Activated CD4-positive, alpha-beta T cell treated with anti-CD3 and anti-CD28 coated beads, Interleukin-2, amount 50 U/mL, for 48 hours (primary cell): ENCODE measurements around the gene TEX101.
"Not testable (repeated sequence)": the region's sequence is repeated elsewhere in the genome, so short reads cannot be mapped to it uniquely, and the experiment has no call there.

Experiments
- DNase-seq, 2 experiments: peaks; one replicate each; pipeline ENCODE4 v3.0.0-alpha.2; 2020

TEX101 gene

GRCh38 chr19:43422000-43422688, 7.5 kb downstream of the TEX101 start:
- no peak for DNase-seq

DNA sequence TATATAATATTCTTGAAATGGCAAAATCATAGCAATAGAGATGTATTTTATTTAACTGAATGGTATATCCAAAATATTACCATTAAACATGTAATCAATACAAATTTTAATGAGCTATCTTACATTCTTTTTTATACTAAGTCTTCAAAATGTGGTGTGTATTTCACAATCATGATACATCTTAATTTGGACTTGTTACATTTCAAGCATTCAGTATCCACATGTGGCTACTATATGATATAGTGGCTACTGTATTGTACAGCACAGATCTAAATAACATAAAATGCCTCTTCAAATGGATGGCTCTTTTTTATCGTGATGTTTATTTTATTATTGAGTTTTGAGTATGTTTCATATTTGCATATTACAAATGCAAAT, 8.0 kb downstream of the TEX101 start:
- DNase-seq, result no peak

GRCh38 chr19:43423779-43424178, 9.1 kb downstream of the TEX101 start:
- no peak for DNase-seq

DNA sequence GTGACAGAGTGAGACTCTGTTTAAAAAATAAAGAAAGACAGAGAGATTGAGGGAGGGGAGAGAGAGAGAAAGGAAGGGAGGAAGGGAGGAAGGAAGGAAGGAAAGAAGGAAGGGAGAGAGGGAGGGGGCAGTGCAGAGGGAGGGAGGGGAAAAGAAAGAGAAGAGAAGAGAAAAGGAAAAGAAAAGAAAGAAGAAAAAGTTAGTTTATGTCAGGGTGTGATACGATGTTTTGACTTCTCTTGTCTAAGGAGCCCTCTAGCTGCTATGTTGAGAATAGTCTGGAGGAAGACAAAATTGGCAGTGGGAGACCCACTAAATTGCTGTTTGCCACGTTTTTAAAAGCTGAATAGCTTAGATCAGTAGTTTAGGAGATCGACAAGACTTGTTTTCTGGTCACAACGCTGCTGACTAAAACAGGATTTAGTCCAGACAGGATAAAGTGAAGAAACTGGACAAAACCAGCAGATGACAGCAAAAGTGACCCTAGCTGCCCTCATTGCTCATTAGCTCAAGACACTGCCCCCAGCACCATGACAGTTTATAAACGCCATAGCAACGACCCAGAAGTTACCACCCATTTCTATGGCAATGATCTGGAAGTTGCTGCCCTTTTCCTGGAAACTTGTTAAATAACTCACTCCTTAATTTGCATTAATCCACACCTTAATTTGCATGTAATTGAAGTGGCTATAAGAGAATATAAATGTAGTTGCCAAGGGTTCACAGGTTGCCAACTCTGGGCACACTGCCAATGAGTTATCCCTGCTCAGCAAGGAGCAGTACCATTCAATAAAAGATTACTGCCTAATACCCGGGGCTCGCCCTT, 11.1 kb downstream of the TEX101 start:
- DNase-seq, result no peak

GRCh38 chr19:43429395-43429794, 14.7 kb downstream of the TEX101 start:
- DNase-seq, result no peak

- DNase-seq, result no peak
These were observed 15.5 kb downstream of the TEX101 start for GRCh38 chr19:43430142-43430710.

GRCh38 chr19:43430976-43431375, 16.3 kb downstream of the TEX101 start:
- DNase-seq, result no peak

- no peak for DNase-seq
These were observed 18.6 kb downstream of the TEX101 start for GRCh38 chr19:43433358-43433673.

- DNase-seq, result no peak
These were observed 19.0 kb downstream of the TEX101 start for GRCh38 chr19:43433689-43434088.

GRCh38 chr19:43435775-43436174, 21.1 kb downstream of the TEX101 start:
- DNase-seq, result no peak

DNA sequence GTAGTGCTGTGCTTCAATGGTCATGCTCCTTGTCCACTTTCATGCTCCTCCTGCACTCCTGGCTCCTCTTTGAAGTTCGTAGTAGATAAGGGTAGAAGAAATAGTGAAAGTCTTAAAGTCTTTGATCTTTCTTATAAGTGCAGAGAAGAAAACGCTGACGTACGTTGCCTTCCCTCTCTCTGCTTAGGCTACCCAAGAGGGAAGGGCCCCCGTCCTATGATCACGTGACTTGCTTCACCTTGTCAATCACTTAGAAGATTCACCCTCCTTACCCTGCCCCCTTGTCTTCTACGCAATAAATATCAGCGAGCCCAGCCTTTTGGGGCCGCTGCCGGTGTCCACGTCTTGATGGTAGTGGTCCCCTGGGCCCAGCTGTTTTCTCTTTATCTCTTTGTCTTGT, 22.6 kb downstream of the TEX101 start:
- DNase-seq, result not testable (repeated sequence)

DNA sequence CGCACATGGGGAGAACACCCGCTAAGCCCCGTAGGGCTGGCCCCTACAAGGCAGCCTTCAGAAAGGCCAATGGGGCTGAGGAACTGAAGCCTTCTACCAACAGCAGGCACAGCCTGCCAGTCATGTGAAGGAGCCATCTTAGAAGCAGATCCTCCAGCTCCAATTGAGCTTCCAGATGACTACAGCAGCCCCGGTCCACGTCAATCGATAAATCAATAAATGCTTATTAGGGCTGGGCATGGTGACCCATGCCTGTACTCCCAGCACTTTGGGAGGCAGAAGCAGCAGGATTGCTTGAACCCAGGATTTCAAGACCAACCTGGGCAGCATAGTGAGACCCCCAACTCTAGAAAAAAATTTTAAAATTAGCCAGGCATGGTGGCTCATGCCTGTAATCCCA, 23.0 kb downstream of the TEX101 start:
- no peak for DNase-seq

DNA sequence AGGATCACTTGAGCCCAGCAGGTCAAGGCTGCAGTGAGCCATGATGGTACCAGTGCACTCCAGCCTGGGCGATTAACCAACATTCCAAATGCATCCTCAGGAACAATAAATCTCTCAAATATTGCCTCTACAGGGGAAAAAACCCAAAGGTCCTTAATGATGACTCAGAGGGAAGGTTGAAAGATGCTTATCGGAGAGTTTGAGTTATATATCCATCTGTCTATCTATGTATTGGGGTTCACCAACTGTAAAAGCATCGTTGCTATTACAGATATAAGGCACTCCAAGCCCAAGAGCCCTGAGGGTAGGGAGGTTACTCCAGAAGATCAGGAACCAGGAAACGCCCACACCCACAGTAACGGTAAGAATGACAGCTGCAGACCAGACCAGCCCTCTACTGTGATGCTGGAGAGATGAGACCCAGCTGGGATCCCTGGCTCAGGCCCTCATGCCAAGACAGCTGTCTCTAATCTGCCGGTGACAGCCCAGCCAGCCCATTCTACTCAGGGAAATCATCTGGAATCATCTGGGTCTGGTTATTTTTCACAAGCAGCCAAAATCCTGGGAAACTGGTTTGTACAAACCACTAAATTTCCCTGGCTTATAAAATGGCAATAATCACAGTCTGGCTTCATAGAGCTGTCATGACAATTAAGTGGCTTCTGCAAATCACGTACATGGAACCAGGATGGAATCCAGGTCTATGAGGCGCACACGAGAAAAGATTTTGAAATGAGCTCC, 23.8 kb downstream of the TEX101 start:
- DNase-seq, result peak in 1 of 2 experiments; percentile 30

DNA sequence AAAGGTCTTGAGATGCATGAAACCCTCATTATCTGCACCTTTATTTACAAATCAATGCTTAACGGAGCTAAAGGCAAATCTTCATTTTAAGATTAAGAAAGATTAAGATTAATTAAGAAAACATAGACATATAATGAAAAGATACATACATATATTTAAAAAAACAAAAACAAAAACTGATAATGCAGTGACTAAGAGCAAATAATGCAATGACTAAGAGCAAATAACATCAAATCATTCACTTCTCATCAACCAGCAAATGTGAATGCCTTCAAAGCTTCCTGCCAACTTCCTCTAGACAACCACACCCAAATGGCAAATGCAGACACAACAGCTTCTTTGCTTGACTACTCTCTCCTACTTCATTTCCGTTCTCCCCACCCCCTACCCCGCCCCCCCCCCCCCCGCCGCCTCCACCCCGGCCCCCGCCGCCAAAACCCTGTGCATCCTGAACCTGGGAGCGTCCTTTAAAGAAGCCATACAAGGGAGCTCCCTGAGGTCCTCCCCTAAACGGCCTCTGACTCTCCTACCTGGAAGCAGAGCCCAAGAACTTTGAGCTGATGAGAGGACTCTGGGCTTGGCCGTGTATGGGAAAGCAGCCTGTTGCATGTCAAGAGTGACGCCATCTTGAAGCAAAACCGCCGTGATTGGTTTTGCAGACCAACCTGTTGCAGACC, 24.5 kb downstream of the TEX101 start:
- DNase-seq, result no peak

GRCh38 chr19:43439709-43440063, 25.0 kb downstream of the TEX101 start:
- DNase-seq, result no peak

DNA sequence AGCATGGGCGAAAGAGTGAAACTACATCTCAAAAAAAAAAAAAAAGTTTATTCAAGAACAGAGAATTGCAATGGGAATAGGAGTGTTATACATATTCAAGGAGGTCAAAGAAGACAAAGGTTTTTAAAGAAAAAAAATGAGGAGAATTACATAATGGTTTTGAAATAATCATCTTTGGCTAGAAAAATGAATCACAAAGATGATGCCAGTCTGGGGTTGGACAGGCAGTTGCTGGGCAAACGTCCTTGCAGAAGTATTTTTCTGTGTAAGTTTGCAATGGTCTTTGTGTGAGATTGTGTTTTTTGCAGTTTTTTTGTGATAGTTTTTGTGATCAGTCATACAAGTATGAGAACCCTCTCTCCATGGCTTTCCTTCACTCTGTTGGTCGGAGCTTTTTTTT, 27.0 kb downstream of the TEX101 start:
- no peak for DNase-seq

DNA sequence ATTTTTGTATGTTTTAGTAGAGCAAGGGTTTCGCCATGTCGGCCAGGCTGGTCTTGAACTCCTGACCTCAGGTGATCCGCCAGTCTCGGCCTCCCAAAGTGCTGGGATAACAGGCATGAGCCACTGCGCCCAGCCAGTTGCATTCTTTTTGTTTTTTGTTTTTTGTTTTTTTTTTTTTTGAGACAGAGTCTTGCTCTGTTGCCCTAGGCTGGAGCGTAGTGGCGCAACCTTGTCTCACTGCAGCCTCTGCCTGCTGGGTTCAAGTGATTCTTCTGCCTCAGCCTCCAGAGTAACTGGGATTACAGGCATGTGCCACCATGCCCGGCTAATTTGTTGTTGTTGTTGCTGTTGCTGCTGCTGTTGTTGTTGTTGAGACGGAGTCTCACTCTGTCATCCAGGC, 29.4 kb downstream of the TEX101 start:
- not testable (repeated sequence) for DNase-seq

DNA sequence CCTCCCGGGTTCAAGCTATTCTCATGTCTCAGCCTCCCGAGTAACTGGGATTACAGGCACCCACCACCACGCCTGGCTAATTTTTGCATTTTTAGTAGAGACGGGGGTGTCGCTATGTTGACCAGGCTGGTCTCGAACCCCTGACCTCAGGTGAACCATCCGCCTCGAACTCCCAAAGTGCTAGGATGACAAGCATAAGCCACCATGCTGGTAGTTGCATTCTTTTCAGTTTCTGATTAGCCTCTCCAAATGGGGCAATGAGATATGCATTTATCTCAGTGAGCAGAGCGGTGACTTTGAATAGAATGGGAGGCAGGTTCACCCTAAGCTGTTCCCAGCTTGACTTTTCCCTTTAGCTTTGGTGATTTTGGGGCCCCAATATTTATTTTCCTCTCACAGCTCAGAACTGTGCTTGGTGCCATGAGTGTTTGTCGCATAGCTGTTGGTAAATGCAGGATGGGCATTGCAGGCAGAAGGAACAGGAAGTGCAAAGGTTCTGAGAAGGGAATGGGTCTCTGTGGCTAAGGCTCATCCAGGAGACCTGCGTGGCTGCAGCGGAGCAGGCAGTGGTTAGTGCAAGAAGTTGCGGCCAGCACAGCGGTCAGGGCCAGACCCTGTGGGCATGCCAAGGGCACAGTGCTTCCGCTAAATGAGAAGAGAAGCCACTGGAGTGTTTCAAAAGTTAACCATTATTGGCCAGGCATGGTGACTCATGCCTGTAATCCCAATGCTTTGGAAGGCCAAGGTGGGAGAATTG, 30.0 kb downstream of the TEX101 start:
- DNase-seq, result no peak

GRCh38 chr19:43445426-43445825, 30.7 kb downstream of the TEX101 start:
- DNase-seq, result no peak

DNA sequence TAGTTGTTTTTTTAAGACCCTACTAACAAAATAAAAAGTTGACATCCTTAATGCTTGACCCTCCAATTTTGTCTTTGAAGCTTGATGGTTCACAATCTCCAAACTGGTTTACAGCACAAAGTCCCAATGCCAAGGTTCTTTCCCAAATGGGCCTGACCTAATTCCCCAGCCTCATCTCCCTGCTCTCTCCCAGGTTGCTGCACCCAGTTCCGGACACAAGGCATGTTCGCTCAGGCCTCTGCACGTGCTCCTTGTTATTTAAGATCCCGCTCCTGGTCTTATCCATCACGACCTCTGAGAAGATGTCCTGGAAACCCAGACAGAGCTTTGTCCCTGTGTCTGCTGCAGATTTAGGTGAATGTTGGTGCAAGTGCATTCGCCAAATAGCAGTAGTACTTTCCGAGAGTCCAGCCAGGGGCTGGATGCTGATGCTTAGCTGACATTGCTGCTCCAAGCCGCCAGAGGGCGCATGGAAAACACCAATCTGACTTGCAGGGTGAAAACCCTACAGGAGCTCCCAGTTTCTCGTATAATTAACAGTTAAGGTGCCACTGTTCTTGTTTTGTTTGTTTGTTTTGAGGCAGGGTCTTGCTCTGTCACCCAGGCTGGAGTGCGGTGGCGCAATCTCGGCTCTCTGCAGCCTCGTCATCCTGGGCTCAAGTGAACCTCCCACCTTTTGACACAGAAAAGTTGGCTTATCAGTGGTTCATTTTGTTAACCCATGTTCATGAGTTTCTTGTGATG, 32.2 kb downstream of the TEX101 start:
- DNase-seq, result peak; percentile 78 to 82

- no peak for DNase-seq
These were observed 33.0 kb downstream of the TEX101 start for GRCh38 chr19:43447655-43448054.
